GM18861 (cell line): Measurements from ENCODE around the gene PRRG3.
A peak's percentile ranks its signal among the peaks of the same experiment; 100 is the strongest.
"Not testable (repeated sequence)": the region's sequence is repeated elsewhere in the genome, so short reads cannot be mapped to it uniquely, and the experiment has no call there.

Experiments used
- ATAC-seq: cut with Tn5 transposase; IDR thresholded peaks from one replicate; pipeline ENCODE4 v1.9.1; 2021; ENCODE audit not compliant: unreplicated experiment

Gene PRRG3

DNA sequence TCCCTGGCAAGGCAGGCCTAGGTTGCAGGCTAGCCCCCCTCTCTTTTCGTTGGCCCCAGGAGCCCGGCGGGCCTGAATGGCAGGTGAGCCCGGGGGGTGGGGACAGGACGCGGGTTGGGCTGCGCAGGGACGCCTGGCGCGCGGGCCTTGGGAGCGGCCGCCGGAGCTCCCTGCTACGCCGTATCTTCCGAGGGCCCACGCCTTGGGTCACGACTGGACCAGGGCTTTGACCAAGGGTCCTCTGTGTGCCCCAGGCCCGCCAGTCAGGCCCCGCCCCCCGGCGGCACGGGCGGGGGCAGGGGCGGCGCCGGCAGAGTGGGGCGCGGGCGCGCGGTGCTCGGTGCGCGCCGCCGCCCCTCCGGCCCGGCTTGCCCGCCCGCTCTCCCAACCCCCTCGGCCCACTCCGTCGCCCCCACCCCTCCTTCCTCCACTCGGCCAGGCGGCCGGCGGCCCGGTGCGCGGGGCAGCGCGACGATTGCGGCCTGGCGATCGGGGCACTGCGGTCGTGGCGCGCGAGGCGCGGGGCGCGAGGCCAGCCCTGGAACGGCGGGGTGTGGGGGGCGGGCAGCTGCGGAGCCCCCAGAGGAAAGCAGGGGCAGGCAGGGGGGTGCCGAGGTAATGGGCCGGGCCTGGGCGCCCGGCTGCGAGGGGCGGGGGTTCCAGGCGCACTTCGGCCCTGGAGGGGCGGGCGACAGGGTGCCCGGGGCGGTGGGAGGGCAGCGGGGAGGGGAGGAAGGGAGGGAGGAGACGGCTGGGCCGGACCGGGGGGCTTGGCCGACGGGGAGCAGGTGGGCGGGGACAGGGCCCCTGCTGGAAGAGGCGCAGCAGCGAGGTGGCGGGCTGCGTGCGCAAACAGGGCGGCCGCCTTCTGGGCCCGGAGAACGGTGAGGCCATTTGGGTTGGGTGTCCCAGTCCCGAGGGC lies at the start of gene PRRG3:
Gene PRRG3, plus strand, starts transcription at position 798 of the 922 bp plus-strand sequence. CDS start 3,357 bp downstream, outside the sequence.
- ATAC-seq, result no peak

DNA sequence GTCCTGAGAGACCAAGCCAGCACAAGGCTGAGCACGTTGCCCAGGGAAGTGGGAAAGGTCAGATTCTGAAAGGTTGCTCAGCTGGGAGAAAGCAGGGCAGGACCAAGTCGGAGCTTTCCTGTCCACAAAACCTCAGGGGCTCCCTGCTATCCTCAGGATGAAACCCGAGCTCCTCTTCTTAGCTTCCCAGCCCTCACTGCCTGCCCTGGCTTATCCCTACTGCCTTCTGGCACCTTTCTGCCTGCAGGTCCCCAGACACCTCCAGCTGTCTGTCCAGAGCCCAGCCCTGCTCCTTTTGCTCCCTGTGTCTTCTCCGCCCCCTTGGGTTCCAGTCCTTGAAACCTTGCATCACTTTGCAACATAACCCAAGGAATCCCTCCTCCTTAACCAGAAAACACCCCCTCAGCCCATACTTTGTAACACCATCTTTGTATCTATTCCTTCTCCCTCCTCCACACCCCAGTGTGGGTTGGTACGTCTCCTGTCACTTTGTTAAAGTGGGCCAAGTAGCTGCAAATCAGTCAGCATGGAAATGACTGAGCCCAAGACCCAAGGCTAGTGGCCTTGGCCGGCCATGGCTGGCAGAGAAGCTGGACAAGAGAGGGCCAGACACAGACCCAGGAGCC lies 20.0 kb upstream of the PRRG3 start:
- ATAC-seq, result no peak

DNA sequence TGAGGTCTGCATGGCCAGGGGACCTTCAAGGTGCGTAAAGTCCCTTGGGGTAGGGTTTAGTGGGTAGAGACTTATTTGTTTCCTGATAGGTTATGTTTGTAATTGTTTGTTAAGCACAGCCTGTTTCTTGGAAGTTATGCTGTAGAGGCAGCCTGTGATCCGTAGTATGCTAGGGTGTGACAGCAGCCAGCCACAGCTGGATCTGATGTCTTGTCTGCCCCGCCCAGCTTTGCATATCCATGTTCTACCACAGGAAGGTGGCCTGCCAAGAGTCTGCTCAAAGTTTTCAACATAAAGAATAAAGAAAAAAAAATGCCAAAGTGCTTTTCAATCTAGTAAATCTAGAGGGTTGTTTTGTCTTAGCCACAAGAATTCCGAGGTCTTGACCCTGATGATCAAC lies 19.1 kb upstream of the PRRG3 start:
- ATAC-seq, result no peak

DNA sequence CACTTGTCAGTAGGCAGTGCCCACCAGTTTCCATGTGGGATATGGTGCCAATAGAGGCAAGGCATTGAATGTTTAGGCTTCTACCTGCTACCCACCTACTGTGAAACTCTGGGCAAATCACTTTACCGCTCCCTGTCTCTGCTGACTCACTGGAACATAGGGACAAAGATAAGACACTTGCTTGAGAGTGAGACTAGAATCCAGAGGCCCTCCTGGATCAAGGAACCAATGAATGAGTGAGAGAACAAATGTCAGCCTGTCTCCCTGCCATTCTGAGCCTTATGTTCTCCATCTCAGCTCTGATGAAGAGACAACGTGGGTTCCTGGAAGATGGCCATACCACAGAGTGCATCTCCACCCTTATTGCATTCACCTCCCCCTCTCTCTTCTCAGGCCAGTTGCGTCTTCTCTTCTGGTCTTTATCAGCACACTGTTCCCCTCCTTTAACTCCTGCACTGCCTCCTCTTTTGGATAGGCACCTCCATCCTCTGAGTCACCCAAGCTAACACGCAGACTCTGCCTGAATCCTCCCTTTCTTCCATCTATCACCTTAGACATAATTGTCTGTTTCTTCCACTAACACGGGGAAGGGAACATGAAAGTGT lies 15.4 kb upstream of the PRRG3 start:
- ATAC-seq, result no peak

DNA sequence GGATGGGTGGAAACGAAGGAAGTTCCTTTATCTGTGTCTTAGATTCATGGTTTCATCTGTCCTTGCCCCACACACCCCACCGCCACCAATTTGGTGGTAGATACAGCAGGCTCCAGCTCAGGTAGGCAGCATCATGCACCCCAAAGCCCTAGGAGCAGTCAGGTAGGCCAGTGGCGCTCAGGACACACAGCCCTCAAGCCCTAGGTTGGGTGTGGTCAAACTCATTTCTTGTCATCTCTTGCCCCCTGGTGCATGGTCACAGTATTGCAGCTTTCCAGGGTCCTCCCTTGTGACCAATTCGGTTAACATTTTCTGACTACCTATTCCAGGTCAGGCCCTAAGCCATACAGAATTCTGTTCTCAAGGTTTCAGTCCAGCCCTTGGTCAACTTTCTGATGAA lies 14.5 kb upstream of the PRRG3 start:
- peak; percentile 87 for ATAC-seq

DNA sequence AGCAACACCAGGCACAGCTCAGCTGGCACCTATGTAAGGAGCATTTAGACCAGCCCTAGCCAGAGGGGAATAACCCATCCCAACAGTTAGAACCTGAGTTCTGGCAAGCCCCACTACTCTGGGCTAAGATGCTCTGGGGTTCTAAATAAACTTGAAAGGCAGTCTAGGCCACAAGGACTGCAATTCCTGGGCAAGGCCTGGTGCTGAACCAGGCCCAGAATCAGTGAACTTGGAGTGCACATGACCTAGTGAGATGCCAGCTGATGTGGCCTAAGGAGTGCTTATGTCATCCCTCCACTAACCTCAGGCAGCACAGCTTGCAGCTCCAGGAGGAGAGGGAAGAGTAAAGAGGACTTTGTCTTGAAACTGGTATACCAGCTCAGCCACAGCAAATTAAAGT lies 7.6 kb upstream of the PRRG3 start:
- ATAC-seq, result no peak

DNA sequence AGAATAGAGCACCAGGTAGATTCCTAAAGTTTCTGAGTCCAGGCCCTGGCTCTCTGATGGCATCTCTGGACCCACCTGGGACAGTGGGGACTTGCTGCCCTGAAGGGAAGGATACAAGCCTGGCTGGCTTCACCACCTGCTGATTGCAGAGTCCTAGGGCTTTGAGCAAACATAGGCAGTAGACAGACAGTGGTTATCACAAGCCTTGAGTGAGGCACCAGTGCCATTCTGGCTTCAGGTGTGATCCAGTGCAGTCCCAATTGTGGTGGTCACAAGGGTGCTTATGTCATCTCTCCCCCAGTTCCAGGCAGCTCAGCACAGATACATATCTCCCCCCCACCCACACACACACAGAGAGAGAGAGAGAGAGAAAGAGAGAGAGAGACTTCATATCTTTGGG lies 6.6 kb upstream of the PRRG3 start:
- ATAC-seq, result no peak

DNA sequence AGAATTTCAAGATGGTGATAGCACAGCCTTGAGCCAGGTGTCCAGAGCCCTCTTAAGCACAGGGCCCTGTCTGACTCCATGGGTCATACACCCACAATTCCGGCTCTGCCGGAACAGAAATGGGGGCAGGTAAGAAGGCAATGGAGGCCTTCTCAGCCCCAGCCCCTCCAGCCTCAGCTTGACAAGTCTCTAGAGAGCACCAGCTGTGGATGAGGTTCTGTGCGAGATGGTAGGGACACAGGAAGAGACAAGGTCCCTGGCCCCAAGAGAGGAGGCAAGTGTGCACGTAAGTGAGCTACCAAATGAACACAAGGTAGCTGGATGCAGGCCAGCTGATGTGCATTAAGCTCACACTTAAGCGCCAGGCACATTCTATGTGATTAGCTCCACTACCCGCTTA lies 2.4 kb upstream of the PRRG3 start:
- no peak for ATAC-seq

DNA sequence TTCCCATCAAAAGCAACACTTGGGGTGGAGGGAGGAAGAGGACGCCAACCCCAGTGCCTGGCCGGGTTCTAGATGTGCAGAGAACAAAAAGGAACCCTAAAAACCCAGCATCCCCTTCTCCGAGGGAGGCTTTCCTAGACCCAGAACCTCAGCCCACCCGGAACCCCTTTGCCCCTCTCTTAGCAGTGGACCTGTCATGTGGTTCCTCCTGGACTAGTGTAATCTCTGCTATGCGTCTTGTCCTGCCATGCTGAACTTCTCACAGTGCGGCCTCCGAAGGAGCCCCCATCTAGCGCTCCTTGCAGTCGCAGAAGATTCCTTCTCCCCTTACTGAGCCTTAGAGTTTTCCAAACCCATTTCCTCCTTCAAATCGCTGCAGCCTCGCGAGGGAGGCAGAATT lies 1.1 kb upstream of the PRRG3 start:
- ATAC-seq, result no peak

DNA sequence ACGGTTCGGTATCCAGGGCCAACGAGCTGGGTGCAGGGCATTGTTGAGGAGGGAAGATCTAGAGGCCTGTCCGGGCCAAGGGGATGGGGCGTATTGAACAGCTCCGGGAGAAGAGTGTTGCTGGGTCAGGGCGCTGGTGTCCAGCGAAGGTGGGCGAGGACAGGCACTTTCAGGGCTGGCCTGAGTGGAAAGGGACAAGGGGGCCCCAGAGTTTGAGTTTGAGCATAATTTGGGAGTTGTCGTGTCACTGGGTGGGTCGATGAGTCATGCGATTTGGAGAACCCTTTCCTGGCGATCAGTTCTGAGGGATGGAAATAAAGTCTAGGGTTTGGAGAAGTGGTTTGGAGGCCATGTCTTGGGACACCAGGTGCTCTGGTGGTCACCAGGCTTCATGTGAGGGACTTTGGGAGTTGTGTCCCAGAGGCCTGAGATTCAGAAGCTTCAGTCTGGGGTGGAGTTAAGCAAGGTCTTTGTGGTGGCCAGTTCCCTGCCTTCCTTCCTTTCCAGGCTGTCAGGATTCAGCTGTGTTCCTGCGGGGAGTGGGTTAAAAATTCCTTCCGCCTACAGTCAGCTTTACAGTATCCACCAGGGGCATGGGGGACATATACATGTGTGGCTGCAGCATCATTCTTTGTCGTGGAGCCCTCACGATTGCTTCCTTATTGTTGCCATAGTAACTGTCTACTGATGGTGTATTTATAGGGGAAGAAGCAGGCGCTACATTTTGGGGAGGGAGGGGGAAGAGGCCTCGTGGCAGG lies 504 bp downstream of the PRRG3 start:
- ATAC-seq, result no peak

DNA sequence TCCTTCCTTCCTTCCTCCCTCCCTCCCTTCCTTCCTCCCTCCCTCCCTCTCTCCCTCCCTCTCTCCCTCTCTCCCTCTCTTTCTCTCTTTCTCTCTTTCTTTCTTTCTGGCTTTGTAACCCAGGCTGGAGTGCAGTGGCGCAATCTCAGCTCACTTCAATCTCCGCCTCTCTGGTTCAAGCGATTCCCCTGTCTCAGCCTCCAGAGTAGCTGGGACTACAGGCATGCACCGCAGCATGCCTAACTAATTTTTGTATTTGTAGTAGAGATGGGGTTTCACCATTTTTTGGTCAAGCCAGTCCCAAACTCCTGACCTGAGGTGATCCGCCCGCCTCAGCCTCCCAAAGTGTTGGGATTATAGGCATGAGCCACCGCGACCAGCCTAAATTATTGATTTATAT lies 1.8 kb downstream of the PRRG3 start:
- not testable (repeated sequence) for ATAC-seq

DNA sequence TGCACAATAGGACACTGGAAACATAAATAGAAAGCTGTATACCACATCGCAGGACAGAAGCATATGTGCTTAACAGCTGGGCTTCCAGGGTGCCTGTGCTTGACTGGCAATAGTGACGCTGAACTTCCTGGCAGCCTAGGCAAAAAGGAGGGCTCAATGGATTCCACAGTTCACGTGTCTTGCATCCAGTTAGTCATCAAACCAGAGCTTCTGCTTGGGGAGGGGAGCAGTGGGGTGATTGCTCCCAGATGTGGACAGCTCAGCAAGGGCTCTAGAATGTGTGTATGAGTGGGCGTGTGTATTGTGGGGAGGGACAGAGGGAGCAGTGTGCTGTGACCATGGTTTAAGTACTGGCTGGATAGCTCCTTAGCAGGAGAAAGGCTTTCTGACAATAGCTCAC lies 2.3 kb downstream of the PRRG3 start:
- ATAC-seq, result no peak

DNA sequence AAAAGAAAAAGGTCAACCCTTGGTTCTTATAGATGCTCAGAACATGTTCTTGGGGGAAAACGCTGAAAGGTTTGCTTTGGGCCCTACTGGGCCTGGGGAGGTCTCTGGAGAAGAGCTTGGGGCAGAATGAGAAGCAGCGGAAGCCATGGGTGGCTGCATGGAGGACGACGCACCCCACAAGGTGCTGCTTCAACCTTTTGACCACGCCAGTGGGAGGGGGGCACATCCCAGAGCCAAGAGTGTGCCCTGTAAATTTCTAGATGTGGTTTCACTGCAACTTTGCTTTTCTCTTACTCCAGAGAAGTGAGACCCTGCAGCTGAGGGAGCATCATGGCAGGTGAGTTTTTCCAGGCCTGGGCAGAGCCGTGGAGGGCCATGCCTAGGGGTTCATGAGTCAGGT lies 3.2 kb downstream of the PRRG3 start:
- ATAC-seq, result no peak

DNA sequence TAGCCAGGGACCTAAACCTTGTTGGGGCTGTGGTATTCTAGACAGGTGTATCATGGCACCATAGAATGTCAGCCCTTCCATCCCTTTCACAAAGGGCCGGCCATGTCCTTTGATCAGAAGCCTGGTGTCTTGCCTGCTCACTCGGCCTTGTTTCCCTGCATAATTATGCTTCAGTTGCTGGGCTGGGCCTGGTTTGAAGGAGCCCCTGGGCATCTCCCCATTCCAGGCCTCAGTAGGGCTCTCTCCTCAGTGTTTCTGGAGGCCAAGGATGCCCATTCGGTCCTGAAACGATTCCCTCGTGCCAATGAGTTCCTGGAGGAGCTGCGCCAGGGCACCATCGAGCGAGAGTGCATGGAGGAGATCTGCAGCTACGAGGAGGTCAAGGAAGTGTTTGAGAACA lies 4.5 kb downstream of the PRRG3 start:
- ATAC-seq, result no peak

DNA sequence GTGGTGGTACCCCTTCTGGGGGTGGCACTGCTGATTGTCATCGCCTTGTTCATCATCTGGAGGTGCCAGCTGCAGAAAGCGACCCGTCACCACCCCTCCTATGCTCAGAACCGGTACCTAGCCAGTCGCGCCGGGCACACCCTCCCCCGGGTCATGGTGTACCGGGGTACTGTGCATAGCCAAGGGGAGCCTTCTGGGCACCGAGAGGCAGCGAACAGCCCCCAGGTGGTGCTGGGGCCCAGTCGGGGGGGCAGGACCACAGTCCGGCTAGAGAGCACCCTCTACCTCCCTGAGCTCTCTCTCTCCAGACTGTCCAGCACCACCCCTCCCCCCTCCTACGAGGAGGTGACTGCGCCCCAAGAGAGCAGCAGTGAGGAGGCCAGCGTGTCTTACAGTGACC lies 5.3 kb downstream of the PRRG3 start:
- ATAC-seq, result no peak

DNA sequence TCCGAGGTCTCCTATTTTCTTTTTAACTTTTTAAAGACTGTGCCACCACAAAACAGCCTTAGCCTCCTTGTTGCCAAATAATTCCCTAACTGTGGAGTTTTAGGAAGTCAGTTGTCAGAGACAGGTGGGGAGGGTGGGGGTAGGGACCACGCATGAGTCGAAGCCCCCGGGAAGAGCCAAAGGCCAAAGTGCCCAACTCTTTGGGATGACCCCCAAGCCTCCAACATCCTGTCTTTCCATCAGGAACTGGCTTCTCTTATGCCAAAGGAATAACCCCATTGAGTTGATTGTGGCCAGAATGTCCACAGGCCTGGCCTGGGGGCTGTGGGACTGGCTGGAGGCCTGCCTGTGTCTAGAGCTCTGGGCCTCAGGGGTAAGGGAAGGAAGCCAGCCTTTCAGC lies 5.8 kb downstream of the PRRG3 start:
- ATAC-seq, result no peak

DNA sequence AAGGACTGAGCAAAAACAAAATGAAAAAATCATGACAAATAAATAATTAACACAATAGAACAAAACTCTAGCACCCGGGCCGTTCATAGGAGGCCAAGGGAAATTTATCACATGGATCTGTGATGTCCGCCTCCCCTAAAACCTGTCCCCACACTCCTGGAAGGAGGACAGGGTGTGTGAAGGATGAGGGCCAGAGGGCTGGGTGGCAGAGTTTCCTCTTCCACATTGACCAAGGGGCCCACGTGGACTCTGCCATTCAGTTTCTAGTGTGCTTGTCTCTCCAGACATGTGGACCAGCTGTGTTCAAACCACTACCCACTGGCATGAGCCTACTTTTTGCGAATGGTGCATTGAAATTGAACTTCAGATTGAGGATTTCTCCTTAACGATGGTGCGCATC lies 6.3 kb downstream of the PRRG3 start:
- no peak for ATAC-seq

DNA sequence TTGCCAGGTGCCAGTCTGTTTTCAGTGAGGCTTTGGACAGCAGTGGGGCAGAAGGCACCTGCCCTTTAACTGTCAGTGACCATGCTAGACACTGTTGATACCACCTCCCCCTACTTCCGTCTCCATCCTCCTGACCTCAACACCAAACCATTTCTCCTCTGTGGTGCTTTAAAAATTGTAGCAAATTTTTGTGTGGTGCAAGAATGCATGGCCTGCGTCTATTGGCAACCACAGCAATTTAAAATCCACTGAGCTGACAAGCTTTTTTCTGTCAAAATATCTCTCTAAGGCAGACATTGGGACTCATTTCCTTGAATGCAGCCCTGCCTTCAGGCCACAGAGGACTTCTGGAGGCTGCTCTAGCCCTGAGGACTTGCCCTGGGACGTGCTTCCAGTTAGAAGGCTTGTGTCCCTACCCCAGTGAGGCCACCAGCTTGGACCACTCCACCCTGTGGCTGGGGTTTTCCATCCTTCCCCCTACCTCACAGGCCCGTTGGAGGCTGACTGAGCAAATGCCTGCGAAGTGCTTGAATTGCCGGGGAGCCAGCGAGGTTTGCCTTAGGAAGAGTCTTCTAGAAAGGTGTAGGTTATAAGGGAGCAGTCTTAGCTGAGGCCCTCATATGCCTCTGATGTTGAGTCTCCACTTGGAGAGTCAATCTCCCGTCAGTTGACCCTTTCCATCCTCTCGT lies 6.9 kb downstream of the PRRG3 start:
- ATAC-seq, result no peak

DNA sequence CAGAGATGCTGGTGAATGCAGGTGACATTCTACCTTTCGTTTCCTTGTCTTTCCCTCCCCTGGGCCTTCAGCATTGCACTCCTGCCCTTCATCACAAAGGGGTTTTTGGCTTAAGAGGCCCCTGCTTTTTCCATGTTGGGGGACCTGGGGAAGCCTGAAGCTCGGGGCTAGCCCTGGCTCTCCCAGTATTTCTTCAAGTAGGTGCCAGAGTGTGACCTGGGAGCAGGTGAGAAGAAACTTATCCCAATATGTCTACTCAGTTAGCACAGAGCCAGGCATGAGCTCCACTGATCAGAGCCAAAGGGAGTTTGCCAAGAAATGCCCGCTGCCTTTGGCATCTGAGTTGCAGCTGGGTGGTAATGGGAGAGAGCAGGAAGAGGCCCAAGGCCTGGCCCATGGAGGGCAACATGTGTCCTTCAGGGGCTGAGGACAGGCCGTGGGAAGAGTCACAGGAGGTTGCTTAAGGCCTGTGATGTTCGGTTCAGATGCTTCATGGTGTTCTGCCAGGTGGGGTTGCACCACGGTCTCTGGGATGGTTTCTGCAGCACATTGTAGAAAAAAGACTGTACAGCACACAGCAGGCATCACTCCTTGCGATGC lies 7.6 kb downstream of the PRRG3 start:
- no peak for ATAC-seq

DNA sequence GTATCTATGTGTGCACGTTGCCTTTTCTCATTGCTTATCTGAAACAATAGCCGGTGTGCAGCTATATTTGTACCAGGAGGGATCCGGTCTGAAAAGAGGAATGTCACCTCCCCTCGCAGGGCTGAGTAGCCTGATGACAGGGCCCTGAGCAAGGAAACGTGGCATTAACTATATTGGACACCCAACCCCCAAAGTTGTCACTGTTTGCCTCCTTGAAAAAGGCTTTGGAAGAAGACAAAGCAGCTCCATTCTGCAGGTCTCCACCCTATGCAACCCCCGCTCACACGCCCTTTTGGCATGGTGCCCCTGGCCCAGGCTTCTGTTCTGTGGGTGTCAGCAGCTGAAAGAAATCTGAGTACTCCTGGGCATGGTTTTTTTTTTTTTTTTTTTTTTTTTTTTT lies 8.2 kb downstream of the PRRG3 start:
- no peak for ATAC-seq
